Lower lobe of right lung (tissue), 2 donors: ENCODE data around the gene SCAMP3. TPM values are rescaled to one million over a fixed set of nuclear protein-coding genes. Genes with fewer than 3 reads are reported as not detected.

Source experiments
- ATAC-seq, 2 donors: fragments of 200-7000 bp; cut with Tn5 transposase; one replicate each; pipeline ENCODE4 v1.9.1; 2020 to 2022; ENCODE audit warnings: mild to moderate bottlenecking in 2 of 2, moderate library complexity in 2 of 2
- DNase-seq: peaks from one replicate; pipeline ENCODE4 v3.0.0-alpha.2; 2020
- H3K27ac ChIP-seq: fragments of 200-600 bp; one replicate; pipeline ENCODE4 v1.8.0; 2022
- H3K27me3 ChIP-seq: fragments of 200-600 bp; one replicate; pipeline ENCODE4 v1.8.0; 2022; ENCODE audit warnings: low read depth
- H3K36me3 ChIP-seq: fragments of 200-600 bp; one replicate; pipeline ENCODE4 v1.8.0; 2022; ENCODE audit warnings: mild to moderate bottlenecking
- H3K4me1 ChIP-seq: fragments of 200-600 bp; one replicate; pipeline ENCODE4 v1.8.0; 2022
- H3K4me3 ChIP-seq: fragments of 200-600 bp; one replicate; pipeline ENCODE4 v1.8.0; 2022; ENCODE audit warnings: mild to moderate bottlenecking
- H3K9me3 ChIP-seq: fragments of 200-600 bp; one replicate; pipeline ENCODE4 v1.8.0; 2022
- CTCF ChIP-seq: fragments of 200-600 bp; IDR thresholded peaks from one replicate; pipeline ENCODE4 v1.8.0; 2022; ENCODE audit warnings: antibody characterized with exemption, mild to moderate bottlenecking
- intact Hi-C: fragments of 100-400 bp; cut with DNase I; formaldehyde crosslinking; loops from one replicate; pipeline ENCODE4 v1.11.0; 2022
- total RNA-seq: library from RNA; stranded (reverse); fragmentation: NEBNext Ultra II Directional; extraction: Animal tissue kit (Norgen Biotek cat#: 25700); gene quantifications from one replicate; pipeline ENCODE4 v1.2.1, GENCODE V29; 2021
- donor health status: DM: no; HTN: yes; CAD: no; lungs with severe emphysema.

Gene SCAMP3
- total RNA-seq, 1 donor from 2014 or later = 70.2 TPM

GRCh38 chr1:155284476-155284875 is 22.3 kb upstream of the SCAMP3 start:
- ATAC-seq = no peak

GRCh38 chr1:155282488-155283091 is 20.4 kb upstream of the SCAMP3 start:
- intact Hi-C loops = no loop called here

More at GRCh38 chr1:155284476-155284875, 22.3 kb upstream of the SCAMP3 start:
- no peaks in the 10 kb centered on the region for H3K9me3 ChIP-seq
- DNase-seq = no peak
- no peaks in the 10 kb centered on the region for H3K27me3 ChIP-seq
- intact Hi-C loops = no loop called here
- no peak overlapping the region for H3K4me3 ChIP-seq
- no peaks in the 10 kb centered on the region for H3K36me3 ChIP-seq
- H3K4me1 ChIP-seq = no peaks in the 10 kb centered on the region
- no peak for TF ChIP-seq CTCF
- no peak overlapping the region for H3K27ac ChIP-seq

GRCh38 chr1:155279268-155279667 is 17.1 kb upstream of the SCAMP3 start:
- ATAC-seq (no peak), DNase-seq (no peak)
- Histone ChIP-seq H3K36me3 (no peaks in the 10 kb centered on the region), H3K4me3 (no peak overlapping the region), H3K4me1 (peaks cover 24% of the 10 kb centered on the region), H3K27me3 (no peaks in the 10 kb centered on the region), H3K9me3 (no peaks in the 10 kb centered on the region), H3K27ac (no peak overlapping the region)
- no peak for TF ChIP-seq CTCF
- intact Hi-C loops = no loop called here

More at GRCh38 chr1:155282488-155283091, 20.4 kb upstream of the SCAMP3 start:
- Histone ChIP-seq H3K9me3 (no peaks in the 10 kb centered on the region), H3K4me1 (peaks cover 13% of the 10 kb centered on the region), H3K27ac (no peak overlapping the region), H3K27me3 (no peaks in the 10 kb centered on the region), H3K36me3 (no peaks in the 10 kb centered on the region), H3K4me3 (no peak overlapping the region)
- DNase-seq (no peak), ATAC-seq (no peak)
- TF ChIP-seq CTCF = no peak

GRCh38 chr1:155278689-155279160 is 16.6 kb upstream of the SCAMP3 start:
- Histone ChIP-seq H3K36me3 (no peaks in the 10 kb centered on the region), H3K27me3 (no peaks in the 10 kb centered on the region), H3K27ac (no peak overlapping the region), H3K4me3 (no peak overlapping the region), H3K9me3 (no peaks in the 10 kb centered on the region), H3K4me1 (peaks cover 28% of the 10 kb centered on the region)
- DNase-seq = no peak
- ATAC-seq = no peak
- TF ChIP-seq CTCF = no peak
- intact Hi-C loops = no loop called here

GRCh38 chr1:155277902-155278688 is 15.9 kb upstream of the SCAMP3 start:
- intact Hi-C loops = no loop called here
- H3K4me1 ChIP-seq = peaks cover 30% of the 10 kb centered on the region
- no peaks in the 10 kb centered on the region for H3K9me3 ChIP-seq
- H3K4me3 ChIP-seq = peak overlapping the region; percentile 91
- peak overlapping the region; percentile 53 for H3K27ac ChIP-seq
- TF ChIP-seq CTCF = peak; percentile 29
- H3K27me3 ChIP-seq = no peaks in the 10 kb centered on the region
- no peaks in the 10 kb centered on the region for H3K36me3 ChIP-seq
- DNase-seq (peak; percentile 72), ATAC-seq (peak; percentile 22 to 37)
